Keratinocyte (primary cell): ENCODE measurements around the gene CTAG1B.
"Not testable (repeated sequence)": the region's sequence is repeated elsewhere in the genome, so short reads cannot be mapped to it uniquely, and the experiment has no call there.

Experiments used
- EZH2 ChIP-seq: IDR thresholded peaks from one replicate; pipeline ENCODE4 v1.6.1; 2012; ENCODE audit warnings: inconsistent platforms, mild to moderate bottlenecking, low read length, moderate library complexity
- TF ChIP-seq, protein P1 (sequence below), 3 experiments: IDR thresholded peaks in 1 of 3; conservative IDR thresholded peaks in 1 of 3; optimal IDR thresholded peaks in 1 of 3; 2 replicates in 2 of 3; 3 replicates in 1 of 3; pipeline versions ENCODE3 to v1.5.1; 2011; ENCODE audit warnings: low read length in 3 of 3, mild to moderate bottlenecking in 3 of 3, moderate library complexity in 2 of 3, control low read depth in 1 of 3, inconsistent platforms in 1 of 3; ENCODE audit not compliant: insufficient read depth in 2 of 3; ENCODE audit errors: extremely low read depth in 1 of 3

DNA sequence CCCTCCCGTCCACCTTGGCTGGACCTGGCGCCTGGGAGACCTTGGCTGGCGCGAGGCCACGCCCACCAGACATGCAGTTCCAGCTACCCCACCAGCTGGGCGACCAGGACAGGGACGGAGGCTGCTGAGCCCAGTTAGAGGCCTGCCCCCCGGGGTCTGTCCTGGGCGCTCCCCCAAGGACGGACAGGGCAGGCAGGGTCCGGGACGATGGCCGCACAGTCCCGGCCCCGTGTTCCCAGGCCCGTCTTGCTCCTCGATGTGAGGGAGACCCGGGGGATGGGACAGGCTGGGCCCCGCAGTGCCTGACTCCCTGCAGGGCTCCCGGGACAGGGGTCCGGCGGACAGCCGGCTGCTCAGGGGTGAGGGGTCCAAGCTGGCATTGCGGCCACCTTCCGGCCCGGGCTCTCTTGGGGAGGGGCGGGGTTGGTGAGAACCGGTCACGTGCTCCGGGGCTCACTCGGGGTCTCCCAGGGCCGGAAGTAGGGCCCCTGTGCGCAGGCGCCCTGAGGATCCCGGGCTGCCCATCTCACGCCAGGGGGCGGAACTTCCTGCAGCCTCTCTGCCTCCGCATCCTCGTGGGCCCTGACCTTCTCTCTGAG, 34.4 kb downstream of the CTAG1B start, which contains the start of gene CTAG1A:
- TF ChIP-seq, protein P1, sequence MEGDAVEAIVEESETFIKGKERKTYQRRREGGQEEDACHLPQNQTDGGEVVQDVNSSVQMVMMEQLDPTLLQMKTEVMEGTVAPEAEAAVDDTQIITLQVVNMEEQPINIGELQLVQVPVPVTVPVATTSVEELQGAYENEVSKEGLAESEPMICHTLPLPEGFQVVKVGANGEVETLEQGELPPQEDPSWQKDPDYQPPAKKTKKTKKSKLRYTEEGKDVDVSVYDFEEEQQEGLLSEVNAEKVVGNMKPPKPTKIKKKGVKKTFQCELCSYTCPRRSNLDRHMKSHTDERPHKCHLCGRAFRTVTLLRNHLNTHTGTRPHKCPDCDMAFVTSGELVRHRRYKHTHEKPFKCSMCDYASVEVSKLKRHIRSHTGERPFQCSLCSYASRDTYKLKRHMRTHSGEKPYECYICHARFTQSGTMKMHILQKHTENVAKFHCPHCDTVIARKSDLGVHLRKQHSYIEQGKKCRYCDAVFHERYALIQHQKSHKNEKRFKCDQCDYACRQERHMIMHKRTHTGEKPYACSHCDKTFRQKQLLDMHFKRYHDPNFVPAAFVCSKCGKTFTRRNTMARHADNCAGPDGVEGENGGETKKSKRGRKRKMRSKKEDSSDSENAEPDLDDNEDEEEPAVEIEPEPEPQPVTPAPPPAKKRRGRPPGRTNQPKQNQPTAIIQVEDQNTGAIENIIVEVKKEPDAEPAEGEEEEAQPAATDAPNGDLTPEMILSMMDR (optimal IDR thresholded peaks at IDR 0.05 in 1 of 3, IDR thresholded peaks at IDR 0.05 in 1 of 3, conservative IDR thresholded peaks at IDR 0.05 in 1 of 3; ENCODE audit: extremely low read depth in 1 of 3, insufficient read depth in 2 of 3, low read length in 3 of 3), result not testable (repeated sequence)
- TF ChIP-seq EZH2, result not testable (repeated sequence)
